Measurements from ENCODE around the gene DCN. TPM values are rescaled to one million over a fixed set of nuclear protein-coding genes. Genes with fewer than 3 reads are reported as not detected.

The DCN gene
- total RNA-seq, 1 donor from 2014 or later: not detected

DNA sequence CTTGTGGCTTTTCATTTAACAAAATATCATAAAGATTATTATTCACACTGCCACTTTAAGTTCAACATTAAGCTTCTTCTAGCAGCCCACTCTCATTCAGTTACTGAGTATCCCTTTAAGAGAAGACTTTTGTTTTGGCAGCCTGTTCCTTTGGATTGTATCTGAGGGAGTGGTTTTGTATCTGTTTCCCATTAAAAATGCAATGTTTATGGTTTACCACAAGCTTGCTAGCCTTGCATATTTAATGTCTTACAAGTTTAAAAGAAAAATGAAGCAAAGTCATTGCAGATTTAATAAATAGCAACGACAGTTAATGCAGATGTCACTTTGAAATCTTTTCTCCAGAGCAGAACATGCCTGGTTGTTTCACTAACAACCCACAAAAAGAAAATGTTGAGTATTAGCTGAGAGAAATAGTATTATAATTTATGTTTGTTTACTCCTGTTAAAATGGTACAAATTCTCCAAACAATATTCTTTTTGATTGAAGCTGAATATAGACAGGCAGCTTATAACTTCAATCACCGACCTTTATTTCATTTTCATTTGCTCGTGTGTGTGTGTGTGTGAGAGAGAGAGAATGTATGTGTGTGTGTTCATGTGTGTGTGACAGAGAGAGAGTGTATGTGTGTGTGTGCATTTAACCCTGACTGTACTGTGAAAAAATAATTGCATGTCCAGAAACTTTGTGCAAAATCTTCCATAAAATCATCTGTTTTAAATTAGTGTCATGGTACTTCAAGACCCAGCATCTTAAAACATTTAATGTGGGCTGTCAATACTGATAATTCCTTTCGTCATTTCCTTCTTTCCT lies 1.8 kb downstream of the DCN start:
- H3F3A ChIP-seq (ENCODE audit: low read depth): no peaks in the 10 kb centered on the region
- H3K27ac ChIP-seq: no peak overlapping the region
- no peak overlapping the region for H3K4me3 Mint-ChIP-seq
- no peak overlapping the region for H3K4me2 ChIP-seq
- H3K4me3 ChIP-seq: no peak overlapping the region
- no peaks in the 10 kb centered on the region for H3K36me3 ChIP-seq
- peak overlapping the region; percentile 51 for H2AFZ ChIP-seq (replicated peaks)
- TF ChIP-seq, protein P1, sequence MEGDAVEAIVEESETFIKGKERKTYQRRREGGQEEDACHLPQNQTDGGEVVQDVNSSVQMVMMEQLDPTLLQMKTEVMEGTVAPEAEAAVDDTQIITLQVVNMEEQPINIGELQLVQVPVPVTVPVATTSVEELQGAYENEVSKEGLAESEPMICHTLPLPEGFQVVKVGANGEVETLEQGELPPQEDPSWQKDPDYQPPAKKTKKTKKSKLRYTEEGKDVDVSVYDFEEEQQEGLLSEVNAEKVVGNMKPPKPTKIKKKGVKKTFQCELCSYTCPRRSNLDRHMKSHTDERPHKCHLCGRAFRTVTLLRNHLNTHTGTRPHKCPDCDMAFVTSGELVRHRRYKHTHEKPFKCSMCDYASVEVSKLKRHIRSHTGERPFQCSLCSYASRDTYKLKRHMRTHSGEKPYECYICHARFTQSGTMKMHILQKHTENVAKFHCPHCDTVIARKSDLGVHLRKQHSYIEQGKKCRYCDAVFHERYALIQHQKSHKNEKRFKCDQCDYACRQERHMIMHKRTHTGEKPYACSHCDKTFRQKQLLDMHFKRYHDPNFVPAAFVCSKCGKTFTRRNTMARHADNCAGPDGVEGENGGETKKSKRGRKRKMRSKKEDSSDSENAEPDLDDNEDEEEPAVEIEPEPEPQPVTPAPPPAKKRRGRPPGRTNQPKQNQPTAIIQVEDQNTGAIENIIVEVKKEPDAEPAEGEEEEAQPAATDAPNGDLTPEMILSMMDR (IDR thresholded peaks at IDR 0.05): no peak
- no peak for TF ChIP-seq EZH2 (IDR thresholded peaks at IDR 0.05)
- H3K27ac Mint-ChIP-seq: no peak overlapping the region
- DNase-seq (ENCODE audit: low spot score): no peak
- no peaks in the 10 kb centered on the region for H3K4me1 ChIP-seq
- H3K9ac ChIP-seq: no peak overlapping the region
- H4K20me1 ChIP-seq (ENCODE audit: low read depth): no peaks in the 10 kb centered on the region
- no peaks in the 10 kb centered on the region for H3K9me3 Mint-ChIP-seq
- H3K79me2 ChIP-seq (ENCODE audit: low read depth): no peaks in the 10 kb centered on the region
- no peaks in the 10 kb centered on the region for H3K9me3 ChIP-seq (ENCODE audit: low read depth)
- H3K27me3 ChIP-seq: no peaks in the 10 kb centered on the region
- H3K27me3 Mint-ChIP-seq (ENCODE audit: insufficient read depth, low read depth): no peaks in the 10 kb centered on the region
- H3K4me1 Mint-ChIP-seq: peaks cover 16% of the 10 kb centered on the region
- H3K36me3 Mint-ChIP-seq: no peaks in the 10 kb centered on the region

DNA sequence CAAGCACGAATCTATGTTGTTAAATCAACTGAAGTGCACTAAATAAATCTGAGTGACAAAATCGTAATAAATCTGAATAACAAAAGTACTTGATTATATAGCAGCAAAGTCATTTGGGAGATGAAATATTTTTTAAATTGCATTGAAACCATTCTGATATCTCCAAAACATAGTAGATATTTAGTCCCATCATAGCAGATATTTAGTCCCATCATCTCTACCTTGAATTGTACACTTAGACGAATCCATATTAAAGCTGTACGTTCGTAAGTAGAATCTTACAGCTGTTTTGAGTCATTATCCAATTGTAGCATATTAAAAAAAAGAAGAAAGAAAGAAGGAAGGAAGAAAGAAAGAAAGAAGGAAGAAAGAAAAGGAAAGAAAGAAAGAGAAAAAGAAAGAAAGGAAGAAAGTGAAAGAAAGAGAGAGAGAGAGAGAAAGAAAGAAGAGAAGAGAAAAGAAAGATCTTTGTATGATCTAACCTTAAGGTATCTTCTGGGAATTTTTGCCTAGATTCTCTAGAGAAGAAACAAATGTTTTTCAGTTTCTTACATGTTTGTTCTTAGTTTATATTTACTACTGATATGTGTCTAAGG lies 2.6 kb downstream of the DCN start:
- Histone ChIP-seq H3K9me3 (ENCODE audit: low read depth) (no peaks in the 10 kb centered on the region), H3K27me3 (no peaks in the 10 kb centered on the region), H3K4me3 (no peak overlapping the region), H3K36me3 (no peaks in the 10 kb centered on the region), H3K27ac (no peak overlapping the region), H3F3A (ENCODE audit: low read depth) (no peaks in the 10 kb centered on the region), H3K79me2 (ENCODE audit: low read depth) (no peaks in the 10 kb centered on the region), H2AFZ (replicated peaks) (no peak overlapping the region), H3K9ac (no peak overlapping the region), H4K20me1 (ENCODE audit: low read depth) (no peaks in the 10 kb centered on the region), H3K4me1 (no peaks in the 10 kb centered on the region), H3K4me2 (no peak overlapping the region)
- H3K4me3 Mint-ChIP-seq: no peak overlapping the region
- TF ChIP-seq EZH2 (IDR thresholded peaks at IDR 0.05): no peak
- TF ChIP-seq EZH2phosphoT487 (IDR thresholded peaks at IDR 0.05): no peak
- DNase-seq (ENCODE audit: low spot score): no peak
- H3K27me3 Mint-ChIP-seq (ENCODE audit: insufficient read depth, low read depth): no peaks in the 10 kb centered on the region
- H3K27ac Mint-ChIP-seq: no peak overlapping the region
- no peaks in the 10 kb centered on the region for H3K9me3 Mint-ChIP-seq
- H3K36me3 Mint-ChIP-seq: no peaks in the 10 kb centered on the region
- H3K4me1 Mint-ChIP-seq: peaks cover 18% of the 10 kb centered on the region

DNA sequence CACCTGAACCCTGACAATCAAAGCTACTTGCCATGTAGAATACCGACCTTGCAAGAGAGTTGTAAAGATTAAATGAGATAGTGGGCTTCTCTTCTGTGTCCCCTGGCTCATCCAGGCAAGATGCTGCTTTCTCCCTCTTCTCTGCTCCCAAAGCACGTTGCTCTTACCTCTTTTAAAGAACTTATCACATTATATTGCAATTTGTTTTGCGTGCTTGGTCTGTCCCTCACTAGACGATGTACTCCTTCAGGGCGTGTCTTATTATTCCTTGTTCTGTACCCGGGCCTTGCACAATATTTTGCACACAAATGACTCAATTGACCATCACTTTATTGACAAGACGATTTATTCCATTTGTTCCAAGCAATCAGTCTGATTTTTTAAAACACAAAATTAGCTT lies 3.3 kb downstream of the DCN start:
- Mint-ChIP-seq H3K4me1 (peaks cover 18% of the 10 kb centered on the region), H3K36me3 (no peaks in the 10 kb centered on the region), H3K4me3 (no peak overlapping the region), H3K9me3 (no peaks in the 10 kb centered on the region), H3K27me3 (ENCODE audit: insufficient read depth, low read depth) (no peaks in the 10 kb centered on the region), H3K27ac (no peak overlapping the region)
- Histone ChIP-seq H3K9ac (no peak overlapping the region), H3K4me3 (no peak overlapping the region), H3K36me3 (no peaks in the 10 kb centered on the region), H3K27me3 (no peaks in the 10 kb centered on the region), H3K4me2 (no peak overlapping the region), H3F3A (ENCODE audit: low read depth) (no peaks in the 10 kb centered on the region), H3K4me1 (no peaks in the 10 kb centered on the region), H3K9me3 (ENCODE audit: low read depth) (no peaks in the 10 kb centered on the region), H2AFZ (replicated peaks) (no peak overlapping the region), H3K27ac (no peak overlapping the region), H3K79me2 (ENCODE audit: low read depth) (no peaks in the 10 kb centered on the region), H4K20me1 (ENCODE audit: low read depth) (no peaks in the 10 kb centered on the region)
- no peak for DNase-seq (ENCODE audit: low spot score)
- TF ChIP-seq EZH2phosphoT487 (IDR thresholded peaks at IDR 0.05) (no peak), EZH2 (IDR thresholded peaks at IDR 0.05) (no peak)
- TF ChIP-seq, protein P1 (IDR thresholded peaks at IDR 0.05): no peak

DNA sequence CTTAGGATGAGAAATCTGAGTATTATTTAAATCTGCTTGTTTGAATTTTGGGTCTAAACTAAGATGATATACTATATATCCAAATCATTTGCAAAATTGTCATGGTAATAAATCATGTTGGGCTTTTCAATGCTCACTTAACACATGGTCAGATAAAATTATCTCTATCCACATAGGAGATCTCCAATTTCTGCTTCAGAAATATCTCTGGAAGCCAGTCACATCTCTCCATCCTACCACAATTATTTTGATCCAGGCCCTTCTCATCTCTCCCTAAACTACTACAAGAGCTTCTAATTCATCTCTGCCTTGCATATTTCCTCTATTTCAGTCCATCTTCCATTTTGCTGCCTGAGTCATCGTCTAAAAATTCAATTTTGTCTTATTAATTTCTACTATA lies 3.8 kb downstream of the DCN start:
- Mint-ChIP-seq H3K4me1 (peaks cover 16% of the 10 kb centered on the region), H3K9me3 (no peaks in the 10 kb centered on the region), H3K36me3 (no peaks in the 10 kb centered on the region), H3K27me3 (ENCODE audit: insufficient read depth, low read depth) (no peaks in the 10 kb centered on the region), H3K4me3 (no peak overlapping the region), H3K27ac (no peak overlapping the region)
- Histone ChIP-seq H3F3A (ENCODE audit: low read depth) (no peaks in the 10 kb centered on the region), H2AFZ (replicated peaks) (no peak overlapping the region), H3K4me1 (no peaks in the 10 kb centered on the region), H3K79me2 (ENCODE audit: low read depth) (no peaks in the 10 kb centered on the region), H3K4me3 (no peak overlapping the region), H3K36me3 (no peaks in the 10 kb centered on the region), H3K27me3 (no peaks in the 10 kb centered on the region), H3K27ac (no peak overlapping the region), H4K20me1 (ENCODE audit: low read depth) (no peaks in the 10 kb centered on the region), H3K4me2 (no peak overlapping the region), H3K9me3 (ENCODE audit: low read depth) (no peaks in the 10 kb centered on the region), H3K9ac (no peak overlapping the region)
- no peak for TF ChIP-seq EZH2phosphoT487 (IDR thresholded peaks at IDR 0.05)
- TF ChIP-seq EZH2 (IDR thresholded peaks at IDR 0.05): no peak
- TF ChIP-seq, protein P1 (IDR thresholded peaks at IDR 0.05): no peak
- DNase-seq (ENCODE audit: low spot score): no peak

All from neural progenitor cell (in vitro differentiated cells).